Liver (tissue), 2 donors: ENCODE data around the gene KCNIP4.

ENCODE experiments used
- CTCF ChIP-seq: fragments of 150-350 bp; IDR thresholded peaks from 2 replicates; pipeline ENCODE4 v1.5.1; 2017; ENCODE audit warnings: improper control_type of control experiment, low read depth, low read length; ENCODE audit not compliant: missing input control
- REST ChIP-seq: IDR thresholded peaks from 2 replicates; pipeline ENCODE4 v1.6.1; 2016; ENCODE audit warnings: antibody characterized with exemption, mild to moderate bottlenecking
- donor health status: healthy.

GRCh38 chr4:21596521-21596920, 352.1 kb downstream of the KCNIP4 start:
- TF ChIP-seq CTCF (no peak), REST (no peak)
